GM19035 (cell line): ENCODE measurements around the gene HTT.

Experiments used
- ATAC-seq: cut with Tn5 transposase; IDR thresholded peaks from one replicate; pipeline ENCODE4 v1.9.1; 2021; ENCODE audit not compliant: unreplicated experiment

HTT gene

DNA sequence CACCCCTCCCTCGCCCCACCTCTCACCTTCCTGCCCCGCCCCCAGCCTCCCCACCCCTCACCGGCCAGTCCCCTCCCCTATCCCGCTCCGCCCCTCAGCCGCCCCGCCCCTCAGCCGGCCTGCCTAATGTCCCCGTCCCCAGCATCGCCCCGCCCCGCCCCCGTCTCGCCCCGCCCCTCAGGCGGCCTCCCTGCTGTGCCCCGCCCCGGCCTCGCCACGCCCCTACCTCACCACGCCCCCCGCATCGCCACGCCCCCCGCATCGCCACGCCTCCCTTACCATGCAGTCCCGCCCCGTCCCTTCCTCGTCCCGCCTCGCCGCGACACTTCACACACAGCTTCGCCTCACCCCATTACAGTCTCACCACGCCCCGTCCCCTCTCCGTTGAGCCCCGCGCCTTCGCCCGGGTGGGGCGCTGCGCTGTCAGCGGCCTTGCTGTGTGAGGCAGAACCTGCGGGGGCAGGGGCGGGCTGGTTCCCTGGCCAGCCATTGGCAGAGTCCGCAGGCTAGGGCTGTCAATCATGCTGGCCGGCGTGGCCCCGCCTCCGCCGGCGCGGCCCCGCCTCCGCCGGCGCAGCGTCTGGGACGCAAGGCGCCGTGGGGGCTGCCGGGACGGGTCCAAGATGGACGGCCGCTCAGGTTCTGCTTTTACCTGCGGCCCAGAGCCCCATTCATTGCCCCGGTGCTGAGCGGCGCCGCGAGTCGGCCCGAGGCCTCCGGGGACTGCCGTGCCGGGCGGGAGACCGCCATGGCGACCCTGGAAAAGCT lies at the start of gene HTT, which contains the start of gene HTT-AS:
Gene HTT, plus strand, starts transcription at position 604 of the 768 bp plus-strand sequence. Its CDS starts 145 bp downstream, at position 749.
Gene HTT-AS, minus strand, starts transcription at position 461 of the 768 bp plus-strand sequence.
- peak; percentile 76 for ATAC-seq

DNA sequence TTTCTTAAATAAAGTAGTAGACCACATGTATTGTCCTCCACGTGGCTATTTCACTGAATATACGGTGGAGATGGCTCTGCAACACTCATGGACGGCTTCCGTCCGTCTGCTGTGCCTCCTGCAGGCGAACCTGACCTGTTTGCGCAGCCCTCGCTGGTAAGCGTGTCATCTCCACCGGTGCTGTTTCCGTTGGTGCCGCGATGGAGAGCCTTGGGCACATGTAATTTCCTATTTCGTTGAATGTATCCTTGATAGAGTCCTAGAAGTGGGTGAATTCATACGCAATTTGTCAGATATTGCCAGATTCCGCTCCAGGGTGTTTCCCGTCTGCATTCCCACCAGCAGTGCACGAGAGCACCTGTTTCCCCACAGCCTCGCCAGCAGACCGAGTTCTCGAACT lies 48.6 kb upstream of the HTT start:
- ATAC-seq: no peak

DNA sequence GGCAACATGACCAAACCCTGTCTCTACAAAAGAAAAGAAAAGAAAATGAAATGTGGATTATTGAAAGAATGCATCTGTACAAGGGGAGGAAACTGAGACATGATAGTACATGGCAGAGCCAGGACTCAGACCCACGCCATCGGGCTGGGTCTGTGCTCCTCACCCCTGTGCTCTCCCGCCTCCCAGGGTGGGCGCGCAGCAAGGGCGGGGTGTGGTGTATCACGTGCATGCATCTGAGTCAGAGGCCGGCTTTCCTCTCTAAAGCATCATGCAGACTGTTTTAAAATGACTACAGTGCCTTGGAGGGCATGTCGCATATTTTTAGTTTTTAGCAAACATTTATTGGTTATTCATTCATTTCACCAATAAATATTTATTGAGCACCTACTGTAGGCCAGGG lies 47.9 kb upstream of the HTT start:
- ATAC-seq: no peak

DNA sequence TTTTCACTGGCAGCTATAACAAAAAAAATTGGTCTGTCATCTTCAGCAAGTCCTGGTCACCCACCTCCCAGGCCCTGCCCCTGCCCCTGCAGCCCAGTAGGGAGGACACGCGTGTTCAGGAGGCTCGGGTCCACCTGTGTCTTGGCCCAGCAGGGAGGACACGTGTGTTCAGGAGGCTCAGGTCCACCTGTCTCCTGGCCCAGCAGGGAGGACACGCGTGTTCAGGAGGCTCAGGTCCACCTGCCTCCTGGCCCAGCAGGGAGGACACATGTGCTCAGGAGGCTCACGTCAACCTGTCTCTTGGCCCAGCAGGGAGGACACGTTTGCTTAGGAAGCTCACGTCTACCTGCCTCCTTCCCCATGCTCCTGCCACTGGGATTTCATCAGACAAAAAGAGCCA lies 45.0 kb upstream of the HTT start:
- no peak for ATAC-seq

DNA sequence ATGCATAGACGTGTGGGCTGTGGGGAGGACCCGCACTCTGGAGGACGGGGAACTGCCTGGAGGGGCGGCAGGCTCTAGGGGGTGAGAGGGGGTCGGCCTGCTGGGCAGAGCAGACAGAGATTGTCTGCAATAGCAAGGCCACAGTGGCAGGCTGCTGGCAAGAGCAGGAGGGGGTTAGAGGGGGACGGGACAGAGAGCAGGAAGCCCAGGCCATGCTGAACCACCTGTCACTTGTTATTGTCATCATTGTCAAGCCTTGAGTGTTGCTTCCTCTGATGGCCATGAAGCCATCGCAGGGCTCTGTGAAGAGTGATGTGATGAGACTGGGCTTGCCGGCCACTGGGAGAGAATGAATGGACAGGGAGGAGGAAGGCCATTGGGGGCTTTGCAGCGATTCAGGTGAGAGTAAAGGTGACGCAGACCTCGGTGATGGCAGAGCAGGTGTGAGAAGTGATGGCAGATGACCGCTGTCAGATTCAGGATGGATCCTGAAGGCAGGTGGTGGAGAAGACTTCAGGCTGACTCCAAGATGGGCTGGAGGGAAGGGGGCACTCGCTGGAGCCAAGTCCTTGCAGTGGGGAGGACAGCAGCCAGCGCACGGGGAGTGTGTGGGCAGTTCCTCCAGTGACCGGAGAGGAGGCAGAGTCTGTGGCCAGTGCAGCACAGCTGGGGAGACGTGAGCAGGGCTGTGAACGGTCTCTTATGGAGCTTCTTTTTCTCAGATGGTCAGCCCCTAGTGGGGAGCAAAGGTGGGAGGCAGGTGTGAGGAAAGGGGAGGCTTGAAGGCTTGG lies 43.7 kb upstream of the HTT start:
- no peak for ATAC-seq

DNA sequence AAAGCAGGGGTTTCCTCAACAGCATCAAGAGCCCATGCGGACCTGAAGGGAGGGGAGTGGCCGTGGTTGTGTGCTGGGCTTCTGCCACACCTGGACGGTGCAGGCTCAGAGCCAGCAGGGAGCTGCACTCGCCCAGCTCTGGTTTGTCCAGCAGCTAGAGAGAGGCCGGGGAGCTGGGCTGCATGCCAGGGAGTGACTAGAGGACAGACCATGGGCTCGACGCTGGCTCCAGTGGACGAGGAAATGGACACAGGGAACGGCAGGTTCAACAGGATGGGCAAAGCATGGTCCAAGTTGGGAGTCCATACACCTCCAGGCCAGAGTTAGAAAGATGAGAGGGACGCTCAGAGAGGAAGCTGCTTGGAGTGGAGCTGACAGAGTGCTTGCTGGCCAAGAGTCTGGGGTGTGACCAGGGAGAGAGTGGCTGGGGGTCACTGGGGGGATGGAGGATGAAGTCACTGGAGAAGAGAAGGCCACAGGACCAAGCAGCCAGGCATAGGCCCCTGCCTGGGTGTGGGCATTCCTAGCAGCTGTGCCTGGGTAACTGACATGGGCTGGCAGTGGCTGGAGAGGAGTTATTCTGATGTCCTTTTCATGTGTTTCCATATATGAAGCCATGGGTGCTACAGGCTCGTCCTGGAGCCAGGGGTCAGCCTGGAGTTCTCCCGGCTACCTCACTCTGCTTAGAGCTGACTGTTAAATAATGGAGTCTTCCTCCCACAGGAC lies 43.0 kb upstream of the HTT start:
- no peak for ATAC-seq

DNA sequence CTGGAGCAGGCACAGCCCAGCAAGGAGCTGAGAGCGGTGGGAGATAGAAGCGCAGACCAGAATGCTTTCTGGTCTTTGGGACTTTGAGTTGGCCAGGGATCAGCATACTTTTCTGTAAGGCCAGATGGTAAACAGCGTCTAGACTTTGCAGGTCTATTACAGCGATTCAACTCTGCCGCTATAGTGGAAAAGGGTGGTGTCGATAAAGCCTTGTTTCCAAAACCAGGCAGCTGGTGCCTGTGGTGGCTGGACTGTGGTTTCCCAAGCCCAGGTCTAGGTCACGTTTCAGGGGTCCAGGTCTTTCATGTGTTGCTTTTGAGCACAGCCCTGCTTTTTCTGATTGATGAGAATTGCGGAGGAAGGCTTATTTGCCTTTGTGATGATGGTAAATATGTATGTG lies 40.2 kb upstream of the HTT start:
- no peak for ATAC-seq

DNA sequence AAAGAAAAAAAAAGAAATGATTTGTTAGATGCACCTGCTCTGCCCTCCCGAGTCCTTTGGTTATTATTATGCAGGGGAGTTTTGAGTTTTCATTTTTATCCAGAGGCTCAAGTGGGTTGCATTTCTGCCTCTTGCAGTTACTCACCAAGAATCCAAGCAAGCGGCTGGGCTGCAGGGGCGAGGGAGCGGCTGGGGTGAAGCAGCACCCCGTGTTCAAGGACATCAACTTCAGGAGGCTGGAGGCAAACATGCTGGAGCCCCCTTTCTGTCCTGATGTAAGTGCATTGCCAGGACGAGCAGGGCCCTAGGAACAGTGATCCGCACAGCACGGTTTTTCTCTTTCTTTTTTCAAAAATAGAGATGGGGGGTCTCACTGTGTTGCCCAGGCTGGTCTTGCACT lies 39.2 kb upstream of the HTT start:
- no peak for ATAC-seq

DNA sequence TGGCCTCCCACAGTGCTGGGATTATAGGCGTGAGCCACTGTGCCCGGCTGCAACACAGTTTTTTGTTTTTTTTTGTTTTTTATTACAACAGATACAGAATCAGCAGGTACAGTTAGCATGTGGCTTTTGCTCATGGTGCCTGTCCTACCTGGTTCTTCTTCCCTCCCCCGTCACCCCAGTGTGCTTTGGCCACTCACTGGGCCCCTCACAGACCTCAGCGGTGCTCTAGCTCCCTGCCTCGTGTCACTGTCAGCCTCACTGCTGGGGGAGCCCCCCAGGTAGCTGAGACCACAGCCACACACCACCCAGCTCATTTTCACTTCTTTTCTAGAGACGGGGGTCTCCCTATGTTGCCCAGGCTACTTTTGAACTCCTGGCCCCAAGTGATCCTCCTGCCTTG lies 38.8 kb upstream of the HTT start:
- ATAC-seq: no peak

DNA sequence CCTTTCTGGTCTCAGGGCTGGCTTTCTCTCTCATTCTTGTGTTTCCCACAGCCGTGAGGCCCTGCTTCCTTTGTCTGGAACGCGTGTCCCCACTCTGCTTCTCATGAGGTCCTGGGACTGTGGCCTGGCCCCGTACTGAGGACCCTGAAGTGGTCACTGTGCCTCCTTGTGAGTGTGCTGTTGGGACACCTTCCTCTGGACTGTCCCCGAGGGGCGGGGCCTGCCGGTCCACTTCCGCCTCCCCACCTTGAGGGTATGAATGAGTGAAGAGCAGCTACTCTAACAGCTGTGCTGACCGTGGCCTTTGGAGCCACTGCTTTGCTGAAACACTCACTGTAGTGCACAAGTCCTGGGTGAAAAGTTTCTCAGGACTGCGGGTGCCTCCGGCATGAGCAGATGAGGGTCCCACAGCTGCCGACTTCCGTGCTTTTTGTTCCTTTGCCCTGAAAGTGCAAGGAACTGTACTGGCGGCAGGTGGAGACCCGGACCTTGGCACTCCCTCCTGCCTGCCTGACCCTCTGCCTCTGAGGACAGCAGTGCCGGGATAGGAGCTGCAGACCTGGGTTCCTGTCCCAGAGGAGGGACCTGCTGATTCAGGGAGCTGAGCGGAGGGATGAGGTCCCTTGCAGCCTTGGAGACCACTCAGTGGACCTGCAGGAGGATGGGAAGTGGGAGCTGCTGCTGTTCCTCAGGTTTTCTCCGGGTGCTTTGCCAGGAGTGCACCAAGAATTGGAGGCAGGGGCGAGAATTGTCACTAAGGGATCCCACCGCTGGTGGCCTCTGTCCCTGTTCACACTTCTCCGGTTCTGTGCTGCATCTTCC lies 38.1 kb upstream of the HTT start:
- no peak for ATAC-seq

DNA sequence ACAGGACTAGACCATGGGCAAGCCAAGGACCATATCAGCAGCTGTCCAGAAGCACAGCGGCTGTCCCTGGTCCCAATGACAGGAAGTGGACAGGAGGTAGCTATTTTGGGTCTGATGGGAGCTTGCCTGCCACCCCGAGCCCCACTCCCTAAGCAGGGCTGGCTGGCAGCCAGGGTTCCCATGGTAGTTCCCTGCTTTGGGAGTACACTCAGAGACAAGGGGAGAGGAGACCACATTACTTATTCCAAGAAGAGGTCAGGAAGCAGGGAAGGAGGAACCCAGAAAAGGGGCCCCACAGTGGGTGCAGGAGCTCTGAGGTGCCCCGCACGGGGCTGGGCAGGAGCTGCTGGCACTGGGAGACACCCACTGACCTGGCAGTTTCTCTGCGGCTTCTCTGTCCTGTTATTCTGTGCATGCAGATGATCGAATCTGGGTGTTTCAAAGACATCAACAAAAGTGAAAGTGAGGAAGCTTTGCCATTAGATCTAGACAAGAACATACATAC lies 36.5 kb upstream of the HTT start:
- ATAC-seq: no peak

DNA sequence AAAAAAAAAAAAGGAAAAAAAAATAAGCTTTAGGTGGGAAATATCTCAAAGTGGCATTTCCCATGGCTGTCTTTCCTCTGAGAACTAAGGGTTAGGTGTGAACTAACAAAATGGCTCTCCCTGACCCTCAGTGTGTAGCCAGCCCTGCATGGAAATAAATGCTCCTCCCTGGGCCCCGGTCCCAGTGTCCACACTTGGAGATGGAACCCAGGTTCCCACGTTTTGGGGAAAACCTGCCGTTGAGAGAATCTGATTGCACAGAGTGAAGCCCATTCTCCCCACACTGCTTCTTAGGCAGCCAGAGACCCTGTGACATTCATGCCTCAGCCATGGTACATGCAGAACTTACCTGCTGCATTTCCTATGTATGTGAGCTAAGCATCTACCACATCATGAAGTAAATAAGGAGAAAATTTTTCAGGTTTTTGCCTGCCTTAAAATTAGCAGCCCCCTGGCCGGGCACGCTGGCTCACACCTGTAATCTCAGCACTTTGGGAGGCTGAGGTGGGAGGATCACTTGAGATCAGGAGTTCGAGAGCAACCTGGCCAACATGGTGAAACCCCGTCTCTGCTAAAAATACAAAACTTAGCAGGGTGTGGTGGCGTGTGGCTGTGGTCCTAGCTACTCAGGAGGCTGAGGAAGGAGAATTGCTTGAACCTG lies 34.6 kb upstream of the HTT start:
- no peak for ATAC-seq

DNA sequence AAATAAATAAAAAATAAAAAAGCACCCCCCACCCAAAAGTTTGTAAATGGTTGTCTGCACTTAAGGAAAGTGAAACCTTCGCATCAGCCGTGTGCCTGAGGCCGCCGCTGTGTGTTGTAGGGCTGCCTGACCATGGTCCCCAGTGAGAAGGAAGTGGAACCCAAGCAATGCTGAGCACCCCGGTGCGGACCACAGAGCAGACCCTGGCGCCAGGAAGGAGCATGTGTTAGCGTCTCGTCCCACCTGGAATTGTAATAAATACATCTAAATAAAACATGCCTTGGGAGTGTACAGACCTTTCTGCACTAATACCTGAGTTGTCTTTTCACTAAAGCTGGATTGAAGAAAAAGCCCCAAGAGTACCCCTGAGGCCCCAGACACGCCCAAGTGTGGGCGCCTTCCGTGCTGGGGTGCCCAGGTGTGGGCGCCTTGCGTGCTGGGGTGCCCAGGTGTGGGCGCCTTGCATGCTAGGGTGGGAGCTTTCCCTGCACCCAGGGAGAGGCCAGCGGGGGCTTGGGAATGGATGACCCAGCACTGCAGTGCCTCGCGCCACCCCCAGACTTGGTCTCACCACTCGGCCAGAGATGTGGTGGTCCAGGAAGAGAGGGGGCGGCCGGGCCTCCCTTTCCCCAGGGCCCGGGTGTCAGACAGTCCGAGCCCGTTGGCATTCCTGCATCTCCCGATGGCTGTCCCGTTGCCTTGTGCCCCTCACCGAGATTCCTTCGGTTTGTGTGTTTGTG lies 33.9 kb upstream of the HTT start:
- no peak for ATAC-seq

DNA sequence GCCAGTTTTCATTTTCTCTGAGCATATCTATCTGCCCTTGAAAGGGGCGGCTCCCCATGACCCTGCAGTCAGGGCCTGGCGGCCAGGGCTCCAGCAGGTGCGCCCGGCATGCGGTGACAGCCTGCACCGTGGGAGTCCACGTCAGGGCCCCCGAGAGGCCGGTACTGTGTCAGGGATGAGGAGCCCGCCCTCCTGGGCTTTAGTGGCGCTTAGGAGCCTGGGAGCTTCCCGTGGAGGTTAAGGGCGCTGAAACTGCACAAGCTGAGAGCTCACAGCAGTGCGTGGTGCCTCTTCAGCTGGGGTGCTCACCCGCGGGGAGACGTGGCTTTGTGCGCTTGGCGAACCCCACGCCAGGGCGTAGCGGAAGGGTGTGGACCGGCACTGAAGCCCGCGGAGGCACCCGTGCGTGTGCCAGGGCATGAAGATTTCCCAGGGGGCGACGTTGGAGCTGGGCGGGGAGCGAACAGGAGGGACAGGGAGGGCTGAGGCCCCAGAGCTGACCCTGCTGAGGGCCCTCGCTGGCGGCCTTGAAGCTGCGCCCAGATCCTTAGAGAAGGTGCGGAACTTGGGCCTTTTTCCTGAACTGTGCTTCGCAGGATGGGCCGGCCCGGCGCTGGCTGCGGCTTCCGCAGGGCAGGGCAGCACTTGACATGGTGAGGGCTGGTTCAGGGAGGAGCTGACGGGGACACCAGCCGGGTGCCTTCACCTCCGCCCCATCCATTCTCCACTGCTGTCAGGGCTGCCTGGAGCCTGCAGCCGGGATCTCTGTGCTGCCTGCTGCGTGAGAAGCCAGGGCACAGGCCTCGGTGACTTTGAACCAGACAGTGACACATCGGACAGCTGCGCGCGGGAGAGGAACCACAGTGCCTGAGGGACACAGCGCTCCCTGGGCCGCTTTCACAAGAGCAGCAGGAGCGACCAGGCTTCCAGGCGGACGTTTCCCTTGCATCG lies 33.0 kb upstream of the HTT start:
- ATAC-seq: peak; percentile 36

DNA sequence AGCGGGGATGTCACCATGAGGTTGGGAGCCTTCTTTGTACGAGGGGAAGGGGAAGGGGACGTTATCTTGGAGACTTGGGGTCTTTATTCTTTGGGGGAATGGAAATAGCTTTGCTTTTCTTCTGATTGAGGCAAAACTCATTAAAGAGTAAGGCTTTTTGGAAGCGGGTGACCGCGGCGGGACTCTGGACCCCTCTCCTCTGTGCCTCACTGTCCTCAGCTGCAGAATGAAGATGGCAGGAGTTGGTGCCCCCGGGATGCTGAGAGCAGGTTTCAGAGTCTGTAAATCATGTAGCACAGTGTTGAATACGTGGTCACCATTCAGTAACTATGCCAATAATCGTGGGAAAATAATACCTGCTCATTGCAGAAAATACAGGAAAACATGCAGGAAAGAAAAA lies 32.3 kb upstream of the HTT start:
- no peak for ATAC-seq

DNA sequence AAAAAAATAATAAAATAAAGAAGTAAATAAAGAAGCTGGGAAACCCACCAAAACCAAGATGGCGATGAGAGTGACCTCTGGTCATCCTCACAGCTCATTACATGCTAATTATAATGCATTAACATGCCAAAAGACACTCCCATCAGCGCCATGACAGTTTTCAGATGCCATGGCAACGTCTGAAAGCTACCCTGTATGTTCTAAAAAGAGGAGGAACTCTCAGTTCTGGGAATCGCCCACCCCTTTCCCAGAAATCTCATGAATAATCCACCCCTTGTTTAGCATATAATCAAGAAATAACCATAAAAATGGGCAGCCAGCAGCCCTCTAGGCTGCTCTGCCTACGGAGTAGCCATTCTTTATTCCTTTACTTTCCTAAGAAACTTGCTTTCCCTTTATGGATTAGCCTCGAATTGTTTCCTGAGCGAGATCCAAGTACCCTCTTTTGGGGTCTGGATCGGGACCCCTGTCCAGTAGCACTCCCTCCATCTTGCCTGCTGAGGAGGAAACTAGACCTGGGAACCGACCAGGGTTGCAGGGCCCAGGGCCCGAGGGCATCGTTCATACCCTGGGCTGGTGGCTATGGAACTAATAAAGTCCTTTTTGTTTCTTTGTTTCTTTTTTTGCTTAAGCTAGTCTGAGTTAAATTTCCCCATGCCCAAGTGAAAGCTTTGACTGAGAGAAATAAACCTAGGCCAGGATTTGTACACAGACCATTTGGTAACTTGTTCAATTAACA lies 31.0 kb upstream of the HTT start:
- ATAC-seq: no peak
